Endothelial cell of umbilical vein (primary cell): ENCODE measurements around the gene TESK2. TPM values are rescaled to one million over a fixed set of nuclear protein-coding genes. Genes with fewer than 3 reads are reported as not detected.

Experiments
- BruUV-seq: library from RNA; stranded (reverse); fragments of 400-500 nt; replicated peaks from 2 replicates; lab custom pipeline; 2021; lab: Mats Ljungman, UMichigan
- CTCF ChIA-PET: fragments of 300-600, 350-600 bp; sonication (Branson Sonifier 250); formaldehyde crosslinking; loops from one replicate; lab custom pipeline; 2021; ENCODE audit warnings: antibody characterized with exemption, inconsistent platforms; lab: Charles Lee
- POLR2A ChIA-PET: fragments of 300-600, 350-600 bp; sonication (Branson Sonifier 250); formaldehyde crosslinking; loops from one replicate; lab custom pipeline; 2021; ENCODE audit warnings: antibody characterized with exemption, inconsistent platforms; lab: Charles Lee
- DNase-seq: peaks from one replicate; pipeline ENCODE4 v3.0.0-alpha.2; 2011; ENCODE audit warnings: low read depth, low spot score
- FAIRE-seq: peaks from 2 replicates; lab custom pipeline; 2011; peaks lifted over from hg19 to GRCh38; lab: Jason Lieb, UNC
- H2AFZ ChIP-seq: 2 replicates; pipeline ENCODE4 v1.6.0; 2012; ENCODE audit warnings: low read depth, low read length, control low read depth, inconsistent platforms
- H3K27ac ChIP-seq: 2 replicates; pipeline ENCODE4 v1.5.1; 2011; ENCODE audit warnings: low read depth, mild to moderate bottlenecking, control low read depth, low read length, moderate library complexity; ENCODE audit not compliant: insufficient read depth
- H3K27me3 ChIP-seq, 2 experiments: 2 replicates each; pipeline versions ENCODE4 v1.6.0 to v1.6.1; 2011; ENCODE audit warnings: low read length in 2 of 2, mixed read lengths in 1 of 2; ENCODE audit not compliant: control insufficient read depth in 2 of 2, insufficient read depth in 2 of 2
- H3K36me3 ChIP-seq, 2 experiments: 2 replicates in 1 of 2; 3 replicates in 1 of 2; pipeline ENCODE4 v1.5.1; 2011; ENCODE audit warnings: low read length in 2 of 2, mild to moderate bottlenecking in 1 of 2, moderate library complexity in 1 of 2; ENCODE audit not compliant: control insufficient read depth in 2 of 2, insufficient read depth in 2 of 2; ENCODE audit errors: extremely low read depth in 1 of 2
- H3K4me1 ChIP-seq: 3 replicates; pipeline ENCODE4 v1.5.1; 2011; ENCODE audit warnings: mild to moderate bottlenecking, low read length; ENCODE audit not compliant: control insufficient read depth, insufficient read depth; ENCODE audit errors: extremely low read depth
- H3K4me2 ChIP-seq: 2 replicates; pipeline ENCODE4 v1.6.1; 2011; ENCODE audit warnings: low read length, control low read depth, mixed read lengths; ENCODE audit not compliant: insufficient read depth
- H3K4me3 ChIP-seq, 3 experiments: fragments of 200-600 bp in 1 of 3; sonication (generic), shearing (Covaris generic) in 1 of 3; replicated peaks in 1 of 3; 2 replicates each; pipeline ENCODE4 v1.5.1; 2011 to 2016; ENCODE audit warnings: control low read depth in 3 of 3, low read length in 3 of 3, mild to moderate bottlenecking in 2 of 3, inconsistent platforms in 1 of 3, low read depth in 1 of 3, moderate library complexity in 1 of 3; ENCODE audit not compliant: insufficient read depth in 1 of 3
- H3K79me2 ChIP-seq: 2 replicates; pipeline ENCODE4 v1.6.0; 2012; ENCODE audit warnings: low read length, inconsistent platforms; ENCODE audit not compliant: control insufficient read depth, insufficient read depth
- H3K9ac ChIP-seq: replicated peaks from 2 replicates; pipeline ENCODE3; 2011; ENCODE audit warnings: low read length, control low read depth; ENCODE audit not compliant: insufficient read depth; ENCODE audit errors: extremely low read depth
- H3K9me1 ChIP-seq: replicated peaks from 3 replicates; pipeline ENCODE4 v1.6.0; 2011; ENCODE audit warnings: mild to moderate bottlenecking, low read length; ENCODE audit not compliant: control insufficient read depth, insufficient read depth; ENCODE audit errors: extremely low read depth
- H3K9me3 ChIP-seq: replicated peaks from 2 replicates; pipeline ENCODE4 v1.5.1; 2012; ENCODE audit warnings: low read length, inconsistent platforms; ENCODE audit not compliant: control insufficient read depth, insufficient read depth
- H4K20me1 ChIP-seq: replicated peaks from 2 replicates; pipeline ENCODE3; 2011; ENCODE audit warnings: mild to moderate bottlenecking, low read length; ENCODE audit not compliant: control insufficient read depth, insufficient read depth; ENCODE audit errors: extremely low read depth
- CTCF ChIP-seq, 2 donors: IDR thresholded peaks; 1 replicate in 1 of 2; 2 replicates in 1 of 2; pipeline ENCODE4 v1.5.1; 2011; ENCODE audit warnings: low read length in 2 of 2, mild to moderate bottlenecking in 2 of 2, moderate library complexity in 2 of 2, control low read depth in 1 of 2, inconsistent platforms in 1 of 2, low read depth in 1 of 2; ENCODE audit not compliant: insufficient read depth in 1 of 2; ENCODE audit errors: extremely low read depth in 1 of 2
- EZH2 ChIP-seq: IDR thresholded peaks from 2 replicates; pipeline ENCODE4 v1.6.1; 2012; ENCODE audit warnings: borderline replicate concordance, low read depth, mild to moderate bottlenecking, moderate library complexity, low read length, inconsistent platforms; ENCODE audit not compliant: severe bottlenecking
- FOS ChIP-seq: IDR thresholded peaks from 2 replicates; pipeline ENCODE4 v1.6.1; 2011; ENCODE audit warnings: mild to moderate bottlenecking, low read length, moderate library complexity, borderline replicate concordance; ENCODE audit not compliant: insufficient read depth
- GATA2 ChIP-seq: IDR thresholded peaks from 2 replicates; pipeline ENCODE4 v1.7.0; 2011; ENCODE audit warnings: low read depth, mild to moderate bottlenecking, moderate library complexity, mixed read lengths, low read length; ENCODE audit not compliant: insufficient read length, insufficient read depth
- JUN ChIP-seq: IDR thresholded peaks from 2 replicates; pipeline ENCODE4 v1.6.1; 2011; ENCODE audit warnings: borderline replicate concordance, low read depth; ENCODE audit not compliant: insufficient read length, insufficient read depth
- MAX ChIP-seq: IDR thresholded peaks from 2 replicates; pipeline ENCODE4 v1.6.1; 2011; ENCODE audit not compliant: insufficient read depth, insufficient read length
- MYC ChIP-seq: IDR thresholded peaks from one replicate; pipeline ENCODE4 v1.6.1; 2011; ENCODE audit warnings: mild to moderate bottlenecking, low read depth, low read length
- POLR2A ChIP-seq: IDR thresholded peaks from 2 replicates; pipeline ENCODE4 v1.6.1; 2012; ENCODE audit warnings: low read depth, mild to moderate bottlenecking, control low read depth, low read length
- POLR2AphosphoS5 ChIP-seq: IDR thresholded peaks from 2 replicates; pipeline ENCODE4 v1.6.1; 2012; ENCODE audit warnings: low read depth, mild to moderate bottlenecking, control low read depth, low read length, moderate library complexity; ENCODE audit not compliant: insufficient read depth
- dilution Hi-C: fragments of 300-500 bp; cut with MboI; formaldehyde crosslinking; loops from one replicate; pipeline ENCODE4 v1.15.0; 2019; ENCODE audit warnings: low sequenced_read_pairs; ENCODE audit not compliant: extremely low pct_ligation_motif_present
- intact Hi-C: fragments of 100-400 bp; cut with micrococcal nuclease; formaldehyde crosslinking; loops from one replicate; pipeline ENCODE4 v1.10.0; 2022
- polyA plus RNA-seq, 4 experiments: library from polyadenylated mRNA; depleted of rRNA in 3 of 4; stranded (reverse) in 3 of 4; unstranded in 1 of 4; fragments of >200 nt; gene quantifications; 2 replicates each; pipeline versions ENCODE4 v1.2.1 to v1.2.3, GENCODE V29; 2011 to 2012; ENCODE audit warnings: missing spikeins in 1 of 4
- total RNA-seq: library from RNA; stranded (reverse); gene quantifications from 2 replicates; pipeline ENCODE4 v1.2.3, GENCODE V29; 2021

TESK2 gene
- total and polyA plus RNA-seq, 2 donors (not counting 3 experiments of a cell fraction or from before 2014, with no cell fraction given): 2.1 to 2.6 TPM

- Histone ChIP-seq H3K27ac (no peak overlapping the region), H3K79me2 (no peaks in the 10 kb centered on the region), H3K9me1 (no peaks in the 10 kb centered on the region), H3K4me1 (no peaks in the 10 kb centered on the region), H2AFZ (no peak overlapping the region), H3K9me3 (no peaks in the 10 kb centered on the region), H4K20me1 (no peaks in the 10 kb centered on the region), H3K9ac (no peak overlapping the region), H3K4me3 (no peak overlapping the region), H3K27me3 (no peaks in the 10 kb centered on the region), H3K4me2 (no peak overlapping the region), H3K36me3 (no peaks in the 10 kb centered on the region)
- no TSS peak for BruUV-seq
- intact Hi-C loops: no loop called here
- ChIA-PET CTCF (interaction anchor here (1.5 kb wide), 1 partner anchor 12 kb away, joined by 4 read pairs; no protein-coding TSS in a partner anchor), POLR2A (no interaction called here)
- DNase-seq (no peak), FAIRE-seq (no peak)
- TF ChIP-seq FOS (no peak), MYC (no peak), MAX (no peak), POLR2AphosphoS5 (no peak), CTCF (IDR thresholded peaks at IDR 0.05; ENCODE audit: extremely low read depth in 1 of 2, insufficient read depth in 1 of 2, low read depth in 1 of 2, low read length in 2 of 2) (no peak), JUN (no peak), EZH2 (no peak), POLR2A (no peak), GATA2 (no peak)
- dilution Hi-C loops: no loop called here
Measured at GRCh38 chr1:45403298-45403697, 87.7 kb downstream of the TESK2 start.
